Glomerular endothelial cell (primary cell): ENCODE data around the gene TGFBI. TPM values are rescaled to one million over a fixed set of nuclear protein-coding genes. Genes with fewer than 3 reads are reported as not detected.

Experiments used
- DNase-seq: peaks from one replicate; pipeline ENCODE4 v3.0.0-alpha.2; 2011; ENCODE audit warnings: low read depth, low spot score; ENCODE audit errors: extremely low read depth
- total RNA-seq: library from RNA; depleted of rRNA; stranded (reverse); fragments of >200 nt; gene quantifications from 2 replicates; pipeline ENCODE4 v1.2.3, GENCODE V29; 2015

TGFBI gene
- total RNA-seq, 1 donor from 2014 or later = 110 TPM

DNA sequence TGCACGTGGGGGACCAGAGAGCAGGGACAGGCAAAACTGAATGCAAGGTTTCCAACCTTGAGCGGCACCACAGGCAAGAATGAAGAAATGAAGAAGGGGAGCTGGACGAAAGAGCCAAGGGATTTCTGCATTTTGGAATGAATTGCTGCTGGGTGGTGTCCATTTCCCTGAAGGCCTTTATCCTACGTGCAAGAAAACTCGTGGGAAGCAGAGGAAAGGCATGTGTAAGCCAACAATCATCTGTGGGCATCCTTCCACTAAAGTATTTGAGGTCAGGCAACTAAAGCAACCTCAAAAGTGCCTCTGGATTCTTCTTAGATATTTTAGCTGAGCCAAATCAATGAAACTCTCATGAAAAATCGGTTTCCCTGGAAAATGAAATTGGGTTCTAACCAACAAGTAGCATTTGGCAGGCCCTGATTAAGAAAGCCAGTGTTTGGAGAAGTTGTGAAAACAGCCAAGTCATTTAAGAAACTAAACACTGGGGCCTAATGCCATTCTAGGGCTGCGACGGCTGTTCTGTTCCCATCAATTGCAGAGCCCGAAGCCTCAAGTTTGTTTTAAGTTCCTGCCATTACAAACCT lies 4.7 kb upstream of the TGFBI start:
- no peak for DNase-seq

- DNase-seq = no peak
These were observed 2.9 kb upstream of the TGFBI start for GRCh38 chr5:136025900-136026299.

- no peak for DNase-seq
These were observed 2.2 kb upstream of the TGFBI start for GRCh38 chr5:136026636-136027035.

DNA sequence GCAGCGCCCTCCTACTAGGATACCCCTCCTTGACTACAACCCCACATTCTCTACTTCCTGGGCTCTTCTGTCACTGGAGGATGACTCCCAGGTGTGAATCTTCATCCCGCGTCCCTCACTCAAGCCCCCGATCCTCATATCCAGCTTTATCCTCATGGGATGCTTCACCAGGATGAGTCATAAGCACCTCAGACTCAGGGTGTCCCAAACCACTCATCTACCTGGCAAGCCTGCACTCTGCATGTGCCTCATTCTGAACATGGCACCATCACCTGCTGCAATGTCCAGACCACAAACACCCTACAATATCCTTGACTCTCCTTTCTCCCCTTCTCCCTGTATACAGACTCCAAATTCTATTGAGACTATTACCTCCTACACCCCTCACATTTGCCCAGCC lies 1.5 kb upstream of the TGFBI start:
- DNase-seq = no peak

GRCh38 chr5:136028090-136028489 lies 698 bp upstream of the TGFBI start:
- DNase-seq = no peak

DNA sequence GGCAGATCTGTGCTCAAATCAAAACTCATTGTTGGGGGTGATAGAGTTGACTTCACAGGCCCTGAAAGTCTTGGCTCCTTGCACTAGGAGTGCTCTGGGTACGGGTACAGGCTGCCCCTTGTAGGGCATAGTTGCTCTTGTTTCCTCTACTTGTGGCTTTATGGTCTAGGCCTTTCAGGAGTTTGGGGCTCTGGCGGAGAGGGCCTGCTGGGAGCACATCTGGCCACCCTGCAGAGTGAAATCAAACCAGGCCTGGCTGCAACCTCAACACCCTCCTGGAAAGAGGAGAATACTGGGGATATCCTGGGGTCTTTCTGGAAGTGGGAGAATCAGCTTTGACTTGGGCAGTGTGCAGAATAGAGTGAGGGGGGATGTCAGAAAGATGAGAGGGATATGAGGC lies 1.5 kb downstream of the TGFBI start:
- no peak for DNase-seq

DNA sequence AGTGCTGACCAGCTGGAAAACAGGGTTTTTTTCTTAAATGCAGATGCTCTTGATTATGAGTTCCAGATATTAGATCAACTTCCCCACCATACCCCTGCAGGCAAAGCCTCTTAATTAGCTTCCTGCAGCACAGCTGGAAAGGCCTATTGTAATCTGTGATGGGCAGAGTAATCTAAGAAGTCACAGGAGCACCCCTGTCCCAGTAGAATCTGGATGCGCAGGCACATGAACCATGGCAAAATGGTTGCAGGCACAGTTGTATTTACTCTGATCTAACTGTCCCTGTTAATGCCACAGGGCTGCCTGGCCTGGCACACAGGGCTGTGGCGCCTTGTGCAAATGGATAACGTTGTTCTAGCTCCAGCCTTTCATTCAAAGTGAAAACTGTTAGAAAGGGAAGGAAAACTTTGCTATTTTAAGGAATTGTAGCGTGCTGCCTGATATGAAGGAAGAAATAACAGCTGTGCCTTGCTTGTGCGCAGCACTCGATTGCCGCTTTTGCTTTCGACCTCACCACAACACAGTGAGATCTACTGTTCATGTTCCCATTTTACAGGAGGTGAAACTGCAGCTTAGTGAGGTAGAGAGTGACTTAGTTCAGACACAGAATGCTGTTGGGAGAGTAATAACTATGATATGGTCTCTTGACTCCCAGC lies 2.3 kb downstream of the TGFBI start:
- DNase-seq = no peak

DNA sequence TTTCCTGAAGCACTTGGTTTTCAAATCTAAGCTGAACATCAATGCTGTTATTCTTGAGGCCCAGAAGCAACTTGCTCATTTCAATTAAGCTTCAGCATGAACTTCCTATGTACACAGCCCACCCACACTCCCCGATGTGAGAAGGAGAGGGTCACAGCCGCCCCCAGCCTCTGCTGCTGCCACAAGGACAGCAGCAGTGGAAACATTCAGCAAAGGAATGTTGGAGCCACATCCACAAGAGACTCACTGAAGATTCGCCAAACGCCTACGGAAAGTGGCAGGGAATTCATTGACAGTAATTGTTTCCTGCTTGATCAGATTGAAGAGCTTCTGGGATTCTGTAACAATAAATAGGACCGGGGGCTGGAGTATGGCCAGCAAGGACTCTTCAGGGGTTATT lies 2.9 kb downstream of the TGFBI start:
- DNase-seq = no peak

GRCh38 chr5:136032564-136032963 lies 3.8 kb downstream of the TGFBI start:
- DNase-seq = no peak

- no peak for DNase-seq
These were observed 4.4 kb downstream of the TGFBI start for GRCh38 chr5:136033234-136033633.

DNA sequence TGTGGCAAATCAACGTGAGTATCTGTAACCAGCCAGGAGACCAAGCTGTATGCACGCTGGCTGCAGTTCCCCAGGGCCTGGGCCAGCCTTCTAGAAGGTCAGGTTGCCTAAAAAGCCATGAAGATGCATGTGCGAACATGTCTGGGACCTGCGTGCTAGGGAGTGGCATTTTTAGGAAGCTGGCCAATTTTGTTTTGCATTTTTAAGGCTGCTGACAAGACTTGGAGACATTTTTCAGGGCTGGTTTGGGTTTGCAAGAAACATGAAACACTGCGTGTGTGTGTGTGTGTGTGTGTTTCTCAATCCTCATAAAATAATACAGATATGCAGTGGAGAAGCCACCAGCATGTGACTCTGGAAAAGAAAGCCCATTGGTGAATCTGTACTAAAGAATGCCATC lies 5.1 kb downstream of the TGFBI start:
- DNase-seq = no peak

DNA sequence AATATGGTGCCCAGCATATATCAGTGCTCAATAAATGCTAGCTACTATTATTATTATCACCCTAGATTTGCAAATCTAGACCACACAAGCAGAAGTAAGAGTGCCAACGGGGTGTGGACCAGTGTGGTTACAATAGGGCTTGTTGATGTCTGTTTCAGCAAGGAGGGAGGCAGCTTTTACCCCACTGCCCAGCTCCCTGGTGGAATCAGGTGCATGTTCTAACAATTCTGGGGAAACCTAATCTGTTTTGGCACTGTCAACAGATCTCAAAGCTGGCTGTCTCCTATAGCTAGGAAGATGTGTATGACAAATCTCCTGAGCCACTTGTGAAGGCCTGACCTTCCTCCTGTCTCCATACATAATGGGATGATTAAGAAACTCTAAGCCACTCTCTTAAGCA lies 5.7 kb downstream of the TGFBI start:
- no peak for DNase-seq

GRCh38 chr5:136034984-136035383 lies 6.2 kb downstream of the TGFBI start:
- DNase-seq = no peak

- no peak for DNase-seq
These were observed 7.0 kb downstream of the TGFBI start for GRCh38 chr5:136035837-136036236.

DNA sequence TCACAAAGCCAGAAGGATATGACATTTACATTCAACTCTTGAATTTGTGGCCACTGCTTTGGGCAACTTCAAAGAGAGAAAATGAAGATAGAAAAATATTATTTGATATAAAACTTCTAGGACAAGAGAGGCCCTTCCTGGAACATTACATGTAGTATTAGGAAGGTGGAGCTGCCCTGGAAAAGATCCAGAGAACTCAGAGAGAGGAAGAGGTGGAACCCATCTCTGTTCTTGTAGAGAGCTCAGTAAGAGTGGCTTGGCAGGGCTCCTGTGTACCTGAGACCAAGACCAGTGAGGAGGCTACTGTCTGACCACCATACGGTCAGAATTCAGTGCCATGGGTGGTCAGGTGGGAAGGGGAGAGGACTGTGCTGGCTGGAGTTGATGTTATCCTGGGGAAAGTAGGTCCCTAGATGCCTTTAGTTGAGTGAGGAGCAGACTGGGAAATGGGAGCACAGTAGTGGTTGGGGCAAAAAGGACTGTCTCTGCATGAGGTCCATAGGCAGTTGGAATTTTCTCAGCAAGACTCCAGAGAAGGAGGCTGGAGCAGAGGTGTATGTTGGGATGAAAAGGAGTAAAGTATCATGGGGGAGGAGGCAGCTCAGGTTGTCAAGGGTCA lies 7.6 kb downstream of the TGFBI start:
- no peak for DNase-seq

DNA sequence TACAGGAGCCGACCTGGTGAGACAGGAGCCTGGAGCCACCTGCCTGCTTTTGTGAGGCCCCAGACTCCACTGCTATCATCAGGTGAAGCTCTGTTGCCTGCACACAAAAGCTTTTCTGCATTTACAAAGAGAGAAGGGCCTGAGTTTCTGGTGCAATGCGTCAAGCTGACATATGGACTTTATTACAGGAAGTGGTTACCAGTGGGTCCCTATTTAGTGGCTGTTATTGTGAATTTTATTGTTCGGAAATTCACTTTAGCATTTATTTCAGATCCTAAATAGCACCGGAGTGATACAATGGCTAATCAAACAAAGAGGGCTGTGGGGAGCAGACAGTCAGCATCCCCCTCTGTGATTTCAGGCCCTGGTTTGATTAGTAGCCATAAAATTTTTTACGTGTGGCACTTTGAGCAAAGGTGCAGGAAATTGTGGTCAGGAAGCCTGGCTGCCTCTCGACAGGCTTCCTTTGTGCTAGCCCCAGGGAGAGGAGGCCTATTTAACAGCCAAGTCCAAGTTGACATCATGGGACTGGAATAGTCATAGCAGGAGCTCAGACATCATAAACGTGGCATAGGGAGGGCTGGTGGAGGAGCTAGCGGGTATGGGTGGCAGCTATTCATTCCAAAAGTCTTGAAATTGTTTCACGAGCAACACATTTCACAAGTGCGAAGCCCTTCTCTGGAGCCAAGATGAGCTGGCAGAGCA lies 8.4 kb downstream of the TGFBI start:
- no peak for DNase-seq

DNA sequence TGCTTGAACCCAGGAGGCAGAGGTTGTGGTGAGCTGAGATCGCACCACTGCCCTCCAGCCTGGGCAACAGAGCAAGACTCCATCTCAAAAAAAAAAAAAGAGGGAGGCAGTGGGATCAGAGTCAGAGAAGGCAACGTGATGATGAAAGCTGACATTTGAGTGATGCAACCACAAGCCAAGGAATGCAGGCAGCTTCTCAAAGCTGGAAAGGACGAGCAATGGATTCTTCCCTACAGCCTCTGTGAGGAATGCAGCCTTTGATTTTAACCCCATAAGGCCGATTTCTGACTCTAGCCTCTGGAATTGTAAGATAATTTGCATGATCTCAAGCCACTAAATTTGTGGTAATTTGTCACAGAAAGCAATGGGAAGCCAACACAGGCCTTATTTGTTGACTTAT lies 9.8 kb downstream of the TGFBI start:
- no peak for DNase-seq

GRCh38 chr5:136039202-136039601 lies 10.4 kb downstream of the TGFBI start:
- no peak for DNase-seq

DNA sequence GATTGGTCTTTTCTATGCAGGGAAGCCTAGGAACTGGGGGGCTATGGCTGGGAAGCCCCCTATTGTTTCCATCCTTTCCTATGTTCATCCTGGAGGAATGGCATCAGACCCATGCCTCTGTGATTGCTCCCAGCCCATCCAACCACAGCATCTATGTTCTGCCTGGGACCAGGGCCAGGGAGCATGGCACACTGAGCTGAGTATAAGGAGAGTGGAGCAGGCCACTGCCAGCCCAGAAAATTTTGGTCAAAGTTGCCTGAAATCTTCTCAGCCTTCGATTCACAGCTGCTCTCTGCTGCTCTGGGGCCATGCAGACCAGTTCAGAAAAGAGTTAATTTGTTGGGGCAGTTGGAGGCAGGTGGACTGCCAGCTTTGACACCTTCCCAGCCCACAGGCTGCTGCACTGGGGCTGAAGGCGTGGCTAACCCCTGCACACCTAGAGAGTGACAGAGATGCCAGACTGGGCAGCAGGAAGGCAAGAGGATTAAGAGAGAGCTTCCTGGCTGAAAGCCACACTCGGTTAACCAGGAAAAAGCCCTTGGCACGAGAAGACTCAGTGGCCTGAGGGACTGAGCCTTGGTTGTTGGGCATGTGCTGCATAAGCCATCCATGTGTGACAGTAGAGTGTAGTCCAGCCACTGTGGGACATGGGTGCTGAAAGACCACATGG lies 12.1 kb downstream of the TGFBI start:
- DNase-seq = no peak

- DNase-seq = no peak
These were observed 13.4 kb downstream of the TGFBI start for GRCh38 chr5:136042156-136042555.

DNA sequence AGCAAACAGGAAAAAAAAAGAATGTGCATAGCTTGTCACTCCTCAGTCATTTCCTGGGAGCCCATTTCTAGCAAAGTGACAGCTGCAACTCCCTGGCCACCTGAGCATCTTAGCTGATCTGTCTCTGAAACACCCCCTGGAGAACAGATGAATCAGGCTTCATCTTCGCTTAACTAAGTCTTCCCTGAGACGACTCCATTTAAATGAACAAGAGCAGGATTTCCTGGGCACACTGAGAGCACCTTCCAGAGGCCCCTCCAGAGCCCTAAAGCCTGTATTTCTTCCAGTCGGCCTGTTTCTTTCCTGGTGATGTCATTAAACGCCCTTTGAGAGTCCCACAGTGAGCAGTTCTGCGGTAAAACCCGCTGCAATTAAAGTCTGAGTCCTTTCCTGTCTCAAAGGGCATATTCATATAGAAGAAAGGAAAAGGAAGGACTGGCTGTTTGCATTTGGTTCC lies 13.9 kb downstream of the TGFBI start:
- DNase-seq = no peak
